ENCODE data around the gene ATF7. TPM values are rescaled to one million over a fixed set of nuclear protein-coding genes. Genes with fewer than 3 reads are reported as not detected.

The ATF7 gene
- total RNA-seq, 1 donor from 2014 or later, result 53.3 TPM

- no peak for DNase-seq (ENCODE audit: low spot score)
Measured at GRCh38 chr12:53461059-53461458, 165.1 kb downstream of the ATF7 start.

GRCh38 chr12:53459097-53459496 lies 167.1 kb downstream of the ATF7 start:
- no peak for DNase-seq (ENCODE audit: low spot score)

Other genes starting within 250 kb of the ATF7 start
- 104 TPM for gene SP1, start 246.2 kb downstream of the ATF7 start, total RNA-seq
- 0.60 TPM for gene AMHR2, start 202.5 kb downstream of the ATF7 start, total RNA-seq
- gene PRR13, start 184.6 kb downstream of the ATF7 start, total RNA-seq, result 326 TPM
- gene PCBP2, start 174.3 kb downstream of the ATF7 start, total RNA-seq, result 713 TPM
- 29.2 TPM for gene MAP3K12, start 126.9 kb downstream of the ATF7 start, total RNA-seq
- 33.3 TPM for gene TARBP2, start 125.1 kb downstream of the ATF7 start, total RNA-seq
- gene NPFF, start 118.9 kb downstream of the ATF7 start, total RNA-seq, result not detected
- gene ATP5MC2, start 49.7 kb upstream of the ATF7 start, total RNA-seq, result 318 TPM
- gene CALCOCO1, start 101.1 kb upstream of the ATF7 start, total RNA-seq, result 188 TPM
- not detected for gene CISTR, start 125.6 kb upstream of the ATF7 start, total RNA-seq

Measured in mucosa of gallbladder (tissue), 1 donor.